Measurements from ENCODE around the gene TRERF1.
"Not testable (repeated sequence)": the region's sequence is repeated elsewhere in the genome, so short reads cannot be mapped to it uniquely, and the experiment has no call there.

TRERF1 gene

GRCh38 chr6:42229506-42230119 lies 222.1 kb downstream of the TRERF1 start:
- in situ Hi-C loops (cut with HindIII; ENCODE audit: low sequenced_read_pairs) = loop anchor here (5.0 kb wide), 1 partner anchor 78 kb away; no protein-coding TSS in a partner anchor

- in situ Hi-C loops (cut with HindIII; ENCODE audit: low sequenced_read_pairs) = loop anchor here (5.0 kb wide), 1 partner anchor 79 kb away; no protein-coding TSS in a partner anchor
Observed at GRCh38 chr6:42228305-42228704, 223.4 kb downstream of the TRERF1 start.

GRCh38 chr6:42227173-42227850 lies 224.4 kb downstream of the TRERF1 start:
- in situ Hi-C loops (cut with HindIII; ENCODE audit: low sequenced_read_pairs) = loop anchor here (5.0 kb wide), 1 partner anchor 80 kb away; no protein-coding TSS in a partner anchor

- in situ Hi-C loops (cut with HindIII; ENCODE audit: low sequenced_read_pairs) = loop anchor here (5.0 kb wide), 1 partner anchor 81 kb away; no protein-coding TSS in a partner anchor
Observed at GRCh38 chr6:42226645-42227143, 225.0 kb downstream of the TRERF1 start.

- in situ Hi-C loops (cut with HindIII; ENCODE audit: low sequenced_read_pairs) = loop anchor here (5.0 kb wide), 1 partner anchor 81 kb away; no protein-coding TSS in a partner anchor
Observed at GRCh38 chr6:42226161-42226611, 225.5 kb downstream of the TRERF1 start.

GRCh38 chr6:42225419-42225818 lies 226.3 kb downstream of the TRERF1 start:
- in situ Hi-C loops (cut with HindIII; ENCODE audit: low sequenced_read_pairs) = loop anchor here (5.0 kb wide), 1 partner anchor 82 kb away; no protein-coding TSS in a partner anchor

GRCh38 chr6:42225029-42225339 lies 226.7 kb downstream of the TRERF1 start:
- in situ Hi-C loops (cut with HindIII; ENCODE audit: low sequenced_read_pairs) = loop anchor here (5.0 kb wide), 1 partner anchor 82 kb away; no protein-coding TSS in a partner anchor

GRCh38 chr6:42224222-42225028 lies 227.3 kb downstream of the TRERF1 start:
- in situ Hi-C loops (cut with HindIII; ENCODE audit: low sequenced_read_pairs) = loop anchor here (5.0 kb wide), 1 partner anchor 83 kb away; no protein-coding TSS in a partner anchor

GRCh38 chr6:42222448-42222847 lies 229.3 kb downstream of the TRERF1 start:
- in situ Hi-C loops (cut with HindIII; ENCODE audit: low sequenced_read_pairs) = no loop called here

GRCh38 chr6:42221546-42221945 lies 230.2 kb downstream of the TRERF1 start:
- in situ Hi-C loops (cut with HindIII; ENCODE audit: low sequenced_read_pairs) = no loop called here

GRCh38 chr6:42220807-42221206 lies 230.9 kb downstream of the TRERF1 start:
- in situ Hi-C loops (cut with HindIII; ENCODE audit: low sequenced_read_pairs) = no loop called here

- in situ Hi-C loops (cut with HindIII; ENCODE audit: low sequenced_read_pairs) = no loop called here
Observed at GRCh38 chr6:42217519-42218367, 234.0 kb downstream of the TRERF1 start, which contains the start of gene MRPS10. Gene MRPS10, minus strand, starts transcription at chr6:42217861. Its CDS starts 12 bp downstream, at chr6:42217849.

- in situ Hi-C loops (cut with HindIII; ENCODE audit: low sequenced_read_pairs) = no loop called here
Observed at GRCh38 chr6:42217157-42217518, 234.6 kb downstream of the TRERF1 start.

GRCh38 chr6:42216495-42216894 lies 235.2 kb downstream of the TRERF1 start:
- in situ Hi-C loops (cut with HindIII; ENCODE audit: low sequenced_read_pairs) = not testable (repeated sequence)

- in situ Hi-C loops (cut with HindIII; ENCODE audit: low sequenced_read_pairs) = no loop called here
Observed at GRCh38 chr6:42212442-42212841, 239.3 kb downstream of the TRERF1 start.

GRCh38 chr6:42211726-42212125 lies 240.0 kb downstream of the TRERF1 start:
- in situ Hi-C loops (cut with HindIII; ENCODE audit: low sequenced_read_pairs) = no loop called here

- in situ Hi-C loops (cut with HindIII; ENCODE audit: low sequenced_read_pairs) = no loop called here
Observed at GRCh38 chr6:42210551-42210950, 241.2 kb downstream of the TRERF1 start.

- in situ Hi-C loops (cut with HindIII; ENCODE audit: low sequenced_read_pairs) = not testable (repeated sequence)
Observed at GRCh38 chr6:42207559-42207958, 244.2 kb downstream of the TRERF1 start.

- in situ Hi-C loops (cut with HindIII; ENCODE audit: low sequenced_read_pairs) = no loop called here
Observed at GRCh38 chr6:42204768-42205282, 246.9 kb downstream of the TRERF1 start.

- in situ Hi-C loops (cut with HindIII; ENCODE audit: low sequenced_read_pairs) = no loop called here
Observed at GRCh38 chr6:42203183-42203582, 248.5 kb downstream of the TRERF1 start.

Data from endothelial cell of hepatic sinusoid (primary cell).